H1 (cell line): ENCODE data around the gene SLC44A5.

Experiments used
- BRCA1 ChIP-seq: IDR thresholded peaks from 2 replicates; pipeline ENCODE4 v1.6.1; 2012; ENCODE audit warnings: low read depth, low read length, improper control_type of control experiment
- CHD1 ChIP-seq: IDR thresholded peaks from 2 replicates; pipeline ENCODE4 v1.6.1; 2012; ENCODE audit warnings: low read depth, low read length, improper control_type of control experiment
- EZH2 ChIP-seq: fragments of 200-600 bp; sonication (generic); IDR thresholded peaks from 2 replicates; pipeline ENCODE4 v1.7.1; 2012; ENCODE audit warnings: low read depth, mild to moderate bottlenecking, moderate library complexity, low read length, inconsistent platforms; ENCODE audit not compliant: severe bottlenecking
- FOSL1 ChIP-seq: IDR thresholded peaks from 2 replicates; pipeline ENCODE4 v1.6.1; 2011; ENCODE audit warnings: mild to moderate bottlenecking, low read depth, low read length, moderate library complexity; ENCODE audit not compliant: insufficient read depth
- JUND ChIP-seq: IDR thresholded peaks from 2 replicates; pipeline ENCODE4 v1.6.1; 2011; ENCODE audit warnings: mild to moderate bottlenecking, improper control_type of control experiment, low read length
- POLR2A ChIP-seq, 2 experiments: IDR thresholded peaks; 1 replicate in 1 of 2; 2 replicates in 1 of 2; pipeline ENCODE4 v1.6.1; 2011; ENCODE audit warnings: low read depth in 2 of 2, low read length in 2 of 2, mild to moderate bottlenecking in 2 of 2; ENCODE audit errors: control extremely low read depth in 1 of 2
- TAF1 ChIP-seq: IDR thresholded peaks from 2 replicates; pipeline ENCODE4 v1.6.1; 2011; ENCODE audit warnings: mild to moderate bottlenecking, low read depth, low read length
- YY1 ChIP-seq: IDR thresholded peaks from 2 replicates; pipeline ENCODE4 v1.6.1; 2011; ENCODE audit warnings: low read depth, mild to moderate bottlenecking, low read length
- TF ChIP-seq, protein P1 (sequence below): IDR thresholded peaks from 2 replicates; pipeline ENCODE4 v1.6.1; 2011; ENCODE audit warnings: low read depth, mild to moderate bottlenecking, low read length; ENCODE audit not compliant: insufficient read depth
- TF ChIP-seq, protein P2 (sequence below): IDR thresholded peaks from 2 replicates; pipeline ENCODE4 v1.6.1; 2011; ENCODE audit warnings: low read length, improper control_type of control experiment

DNA sequence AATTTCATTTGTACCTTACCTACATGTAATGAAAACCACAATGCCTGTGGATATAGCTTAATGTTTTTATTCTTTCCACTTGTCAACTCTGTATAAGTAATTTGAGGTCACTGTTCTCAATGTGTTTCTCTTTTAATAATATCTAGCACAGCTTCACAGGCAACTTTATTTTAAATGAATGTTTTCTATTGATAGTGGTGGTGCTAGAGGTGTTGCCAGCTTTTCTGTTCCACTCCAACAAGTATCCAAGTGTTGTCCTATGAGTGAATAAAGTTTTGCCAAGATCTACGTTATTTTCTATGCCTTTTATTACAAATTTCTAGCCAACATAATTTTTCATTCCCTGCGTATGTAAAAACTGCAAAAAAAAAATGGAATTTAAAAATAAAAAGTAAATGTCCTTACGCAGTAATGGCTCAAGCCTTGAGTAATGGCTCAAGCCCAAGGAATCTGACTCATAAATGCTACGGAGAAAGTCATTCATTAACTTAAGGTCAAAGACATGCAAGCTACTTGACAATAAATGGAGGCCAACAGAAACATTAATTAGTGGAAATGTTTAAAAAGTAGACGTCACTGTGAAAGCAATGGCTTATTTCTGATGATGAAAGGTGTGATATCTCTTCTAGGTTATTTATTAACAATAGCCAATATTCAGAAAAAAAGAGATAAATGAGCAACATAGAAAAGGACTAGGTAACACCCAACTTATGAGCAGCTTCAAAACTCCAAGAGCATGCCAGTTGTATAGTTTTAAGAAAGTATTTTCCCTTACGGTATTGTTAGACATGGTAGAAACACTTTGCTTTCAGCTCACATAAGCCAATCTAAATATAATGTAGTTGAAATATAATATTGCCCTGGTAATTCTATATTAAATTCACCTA is 71.4 kb downstream of the SLC44A5 start:
- TF ChIP-seq BRCA1: no peak
- no peak for TF ChIP-seq POLR2A (IDR thresholded peaks at IDR 0.05; ENCODE audit: control extremely low read depth in 1 of 2, low read depth in 2 of 2, low read length in 2 of 2)
- TF ChIP-seq YY1: no peak
- TF ChIP-seq JUND: no peak
- no peak for TF ChIP-seq EZH2
- TF ChIP-seq, protein P1, sequence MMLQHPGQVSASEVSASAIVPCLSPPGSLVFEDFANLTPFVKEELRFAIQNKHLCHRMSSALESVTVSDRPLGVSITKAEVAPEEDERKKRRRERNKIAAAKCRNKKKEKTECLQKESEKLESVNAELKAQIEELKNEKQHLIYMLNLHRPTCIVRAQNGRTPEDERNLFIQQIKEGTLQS: no peak
- TF ChIP-seq CHD1: no peak
- no peak for TF ChIP-seq TAF1
- TF ChIP-seq FOSL1: no peak
- TF ChIP-seq, protein P2, sequence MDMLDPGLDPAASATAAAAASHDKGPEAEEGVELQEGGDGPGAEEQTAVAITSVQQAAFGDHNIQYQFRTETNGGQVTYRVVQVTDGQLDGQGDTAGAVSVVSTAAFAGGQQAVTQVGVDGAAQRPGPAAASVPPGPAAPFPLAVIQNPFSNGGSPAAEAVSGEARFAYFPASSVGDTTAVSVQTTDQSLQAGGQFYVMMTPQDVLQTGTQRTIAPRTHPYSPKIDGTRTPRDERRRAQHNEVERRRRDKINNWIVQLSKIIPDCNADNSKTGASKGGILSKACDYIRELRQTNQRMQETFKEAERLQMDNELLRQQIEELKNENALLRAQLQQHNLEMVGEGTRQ: no peak
